GM21825 (cell line): ENCODE measurements around the gene HPCAL4.

Source experiments
- ATAC-seq: cut with Tn5 transposase; IDR thresholded peaks from one replicate; pipeline ENCODE4 v1.9.1; 2021; ENCODE audit warnings: mild to moderate bottlenecking, moderate library complexity; ENCODE audit not compliant: unreplicated experiment

The HPCAL4 gene

GRCh38 chr1:39691383-39692151 is at the start of gene HPCAL4:
Gene HPCAL4 (minus strand): TSS chr1:39691433. CDS start chr1:39684603, 6,830 bp downstream.
- no peak for ATAC-seq

- peak; percentile 80 for ATAC-seq
Observed at GRCh38 chr1:39738622-39739366, 47.6 kb upstream of the HPCAL4 start, which contains the start of gene PPIE. Gene PPIE (plus strand): TSS chr1:39738882. CDS start chr1:39738901, 19 bp downstream.

- no peak for ATAC-seq
Observed at GRCh38 chr1:39737546-39738169, 46.4 kb upstream of the HPCAL4 start.

GRCh38 chr1:39735731-39736130 is 44.5 kb upstream of the HPCAL4 start:
- ATAC-seq = no peak

GRCh38 chr1:39733161-39733560 is 41.9 kb upstream of the HPCAL4 start:
- no peak for ATAC-seq

GRCh38 chr1:39732730-39733129 is 41.5 kb upstream of the HPCAL4 start:
- ATAC-seq = no peak

GRCh38 chr1:39729842-39730241 is 38.6 kb upstream of the HPCAL4 start:
- ATAC-seq = no peak

GRCh38 chr1:39729030-39729429 is 37.8 kb upstream of the HPCAL4 start:
- no peak for ATAC-seq

GRCh38 chr1:39727932-39728317 is 36.7 kb upstream of the HPCAL4 start:
- no peak for ATAC-seq

GRCh38 chr1:39727221-39727931 is 36.1 kb upstream of the HPCAL4 start:
- peak; percentile 46 for ATAC-seq

- no peak for ATAC-seq
Observed at GRCh38 chr1:39726600-39726999, 35.4 kb upstream of the HPCAL4 start.

GRCh38 chr1:39722495-39722894 is 31.3 kb upstream of the HPCAL4 start:
- ATAC-seq = no peak

- ATAC-seq = no peak
Observed at GRCh38 chr1:39721664-39722063, 30.4 kb upstream of the HPCAL4 start.

- ATAC-seq = no peak
Observed at GRCh38 chr1:39720094-39720999, 29.1 kb upstream of the HPCAL4 start.

GRCh38 chr1:39717809-39718208 is 26.6 kb upstream of the HPCAL4 start:
- no peak for ATAC-seq

GRCh38 chr1:39713557-39713956 is 22.3 kb upstream of the HPCAL4 start:
- ATAC-seq = no peak

GRCh38 chr1:39711966-39712340 is 20.7 kb upstream of the HPCAL4 start:
- ATAC-seq = no peak

- no peak for ATAC-seq
Observed at GRCh38 chr1:39711104-39711965, 20.1 kb upstream of the HPCAL4 start.

GRCh38 chr1:39707506-39707905 is 16.3 kb upstream of the HPCAL4 start:
- no peak for ATAC-seq
